ENCODE data around the gene FAM50A. TPM values are rescaled to one million over a fixed set of nuclear protein-coding genes. Genes with fewer than 3 reads are reported as not detected.

The FAM50A gene
- total RNA-seq, 6 experiments from 2014 or later: 77.3 to 103 (median 86.9) TPM

GRCh38 chrX:154449618-154450017 is 5.7 kb downstream of the FAM50A start:
- TF ChIP-seq, protein P1, sequence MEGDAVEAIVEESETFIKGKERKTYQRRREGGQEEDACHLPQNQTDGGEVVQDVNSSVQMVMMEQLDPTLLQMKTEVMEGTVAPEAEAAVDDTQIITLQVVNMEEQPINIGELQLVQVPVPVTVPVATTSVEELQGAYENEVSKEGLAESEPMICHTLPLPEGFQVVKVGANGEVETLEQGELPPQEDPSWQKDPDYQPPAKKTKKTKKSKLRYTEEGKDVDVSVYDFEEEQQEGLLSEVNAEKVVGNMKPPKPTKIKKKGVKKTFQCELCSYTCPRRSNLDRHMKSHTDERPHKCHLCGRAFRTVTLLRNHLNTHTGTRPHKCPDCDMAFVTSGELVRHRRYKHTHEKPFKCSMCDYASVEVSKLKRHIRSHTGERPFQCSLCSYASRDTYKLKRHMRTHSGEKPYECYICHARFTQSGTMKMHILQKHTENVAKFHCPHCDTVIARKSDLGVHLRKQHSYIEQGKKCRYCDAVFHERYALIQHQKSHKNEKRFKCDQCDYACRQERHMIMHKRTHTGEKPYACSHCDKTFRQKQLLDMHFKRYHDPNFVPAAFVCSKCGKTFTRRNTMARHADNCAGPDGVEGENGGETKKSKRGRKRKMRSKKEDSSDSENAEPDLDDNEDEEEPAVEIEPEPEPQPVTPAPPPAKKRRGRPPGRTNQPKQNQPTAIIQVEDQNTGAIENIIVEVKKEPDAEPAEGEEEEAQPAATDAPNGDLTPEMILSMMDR (IDR thresholded peaks at IDR 0.05): no peak
- H3K4me1 Mint-ChIP-seq (ENCODE audit: low read depth): peaks cover 6% of the 10 kb centered on the region; the same call in 1 of the 2 replicates
- no peak overlapping the region for H3K27ac Mint-ChIP-seq
- peaks cover 5% of the 10 kb centered on the region; the same call in 1 of the 2 replicates for H3K36me3 Mint-ChIP-seq (ENCODE audit: low read depth)
- H3K9me3 Mint-ChIP-seq: no peaks in the 10 kb centered on the region
- DNase-seq: no peak
- H3K27me3 Mint-ChIP-seq (ENCODE audit: insufficient read depth): peaks cover under 1% of the 10 kb centered on the region; the same call in 1 of the 2 replicates
- H3K4me3 Mint-ChIP-seq: no peak overlapping the region

GRCh38 chrX:154450312-154450711 is 6.4 kb downstream of the FAM50A start:
- no peak overlapping the region for H3K27ac Mint-ChIP-seq
- H3K27me3 Mint-ChIP-seq (ENCODE audit: insufficient read depth): peaks cover 2% of the 10 kb centered on the region; the same call in 1 of the 2 replicates
- no peak for DNase-seq
- H3K4me1 Mint-ChIP-seq (ENCODE audit: low read depth): peaks cover 6% of the 10 kb centered on the region; the same call in 1 of the 2 replicates
- TF ChIP-seq, protein P1 (IDR thresholded peaks at IDR 0.05): no peak
- H3K4me3 Mint-ChIP-seq: no peak overlapping the region
- H3K9me3 Mint-ChIP-seq: no peaks in the 10 kb centered on the region
- peaks cover 7% of the 10 kb centered on the region; the same call in 1 of the 2 replicates for H3K36me3 Mint-ChIP-seq (ENCODE audit: low read depth)

DNA sequence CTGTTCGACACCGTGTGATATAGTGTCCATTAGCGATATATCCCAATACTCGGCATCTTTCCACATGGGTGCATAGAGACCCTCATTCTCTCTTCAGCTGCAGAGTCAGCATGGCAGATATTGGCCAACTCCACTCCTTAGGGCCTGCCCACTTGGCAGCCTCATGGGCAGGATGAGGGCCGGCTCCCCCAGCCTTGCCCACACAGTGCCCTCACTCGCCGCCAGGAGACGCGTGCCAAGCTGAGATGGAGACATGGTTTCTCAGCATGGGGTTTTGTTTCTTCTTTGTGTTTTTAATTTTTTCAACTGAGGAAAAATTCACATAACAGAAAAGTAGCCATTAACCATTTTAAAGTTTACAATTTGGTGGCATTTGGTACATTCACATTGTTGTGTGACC is 8.9 kb downstream of the FAM50A start:
- DNase-seq: no peak
- no peak overlapping the region for H3K4me3 Mint-ChIP-seq
- peaks cover 3% of the 10 kb centered on the region; the same call in 1 of the 2 replicates for H3K27me3 Mint-ChIP-seq (ENCODE audit: insufficient read depth)
- H3K9me3 Mint-ChIP-seq: no peaks in the 10 kb centered on the region
- TF ChIP-seq, protein P1 (IDR thresholded peaks at IDR 0.05): no peak
- peaks cover 7% of the 10 kb centered on the region; the same call in 1 of the 2 replicates for H3K36me3 Mint-ChIP-seq (ENCODE audit: low read depth)
- no peak overlapping the region for H3K27ac Mint-ChIP-seq
- H3K4me1 Mint-ChIP-seq (ENCODE audit: low read depth): 0 out of 2 replicates have a peak, but pooled peaks cover 5% of the 10 kb centered on the region

DNA sequence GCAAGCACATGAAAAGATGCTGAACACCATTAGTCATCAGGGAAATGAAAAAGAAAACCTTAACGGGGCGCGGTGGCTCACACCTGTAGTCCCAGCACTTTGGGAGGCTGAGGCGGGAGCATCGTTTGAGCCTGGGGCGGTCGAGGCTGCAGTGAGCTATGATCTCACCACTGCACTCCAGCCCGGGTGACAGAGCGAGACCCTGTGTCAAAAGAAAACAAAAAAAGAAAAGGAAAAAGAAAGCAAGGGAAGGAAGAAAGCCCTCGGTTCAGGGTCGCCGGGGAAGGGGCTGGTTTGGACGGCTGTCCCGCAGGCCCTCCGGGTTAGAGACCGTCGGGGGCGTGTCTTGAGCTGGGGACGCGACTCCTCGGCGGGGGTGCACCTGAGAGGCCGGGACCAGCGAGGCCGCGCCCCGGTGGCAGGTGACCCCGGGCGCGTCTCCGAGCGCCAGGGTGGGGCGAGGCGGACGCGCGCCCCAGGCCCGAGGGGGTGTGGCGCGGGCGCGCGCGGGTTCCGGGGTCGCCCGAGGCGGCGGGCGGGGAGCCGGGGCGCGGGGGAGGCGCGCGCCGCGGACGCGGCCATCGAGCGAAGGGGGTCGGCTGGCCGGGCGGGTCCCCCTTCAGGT is 13.7 kb downstream of the FAM50A start:
- H3K9me3 Mint-ChIP-seq: no peaks in the 10 kb centered on the region

DNA sequence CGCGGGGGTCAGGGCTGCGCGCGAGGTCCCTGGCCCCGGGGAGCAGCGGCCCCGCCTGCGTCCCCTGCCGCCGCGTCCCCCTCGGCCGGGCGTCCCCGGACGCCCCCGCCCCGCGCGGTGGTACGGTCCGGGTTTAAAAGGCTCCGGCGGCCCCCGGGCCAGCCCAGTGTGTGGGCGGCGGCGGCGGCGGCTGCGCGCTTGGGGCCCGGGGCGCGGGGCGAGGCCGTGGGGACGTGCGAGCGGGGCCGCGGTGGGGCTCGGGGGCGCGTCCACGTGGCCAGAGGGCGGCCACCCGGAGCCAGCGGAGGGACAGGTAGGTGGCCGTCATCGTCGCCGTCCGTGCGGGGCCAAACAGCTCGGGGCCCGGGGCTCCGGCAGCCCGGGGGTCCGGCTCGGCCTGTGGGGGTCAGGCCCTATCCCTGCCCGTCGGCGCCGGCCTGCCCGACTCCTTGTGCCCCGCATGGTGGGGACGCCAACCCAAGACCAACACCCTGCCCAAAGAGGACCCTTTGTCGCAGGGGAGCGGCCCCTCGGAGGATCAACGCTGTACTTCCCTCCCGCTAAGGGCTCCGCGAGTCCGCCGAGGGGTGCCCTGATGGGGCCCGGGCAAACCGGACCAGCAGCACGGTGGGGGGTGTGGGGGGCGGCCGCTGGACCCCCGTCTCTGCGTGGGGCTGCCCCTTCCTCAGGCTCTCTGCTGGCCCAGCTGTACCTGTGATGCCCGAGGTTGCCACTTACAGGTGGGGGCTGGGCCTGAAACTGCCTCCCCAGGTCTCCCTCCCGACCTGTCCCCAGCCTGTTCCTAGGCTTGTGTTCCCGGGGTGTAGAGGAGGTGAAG is 14.4 kb downstream of the FAM50A start, which contains the start of gene PLXNA3:
PLXNA3 (plus strand) TSS at position 166 of the 838 bp plus-strand sequence. CDS start 1,903 bp downstream, outside the sequence.
- DNase-seq: no peak
- H3K27me3 Mint-ChIP-seq (ENCODE audit: insufficient read depth): peaks cover 5% of the 10 kb centered on the region
- H3K4me1 Mint-ChIP-seq (ENCODE audit: low read depth): 0 out of 2 replicates have a peak, but pooled peaks cover 5% of the 10 kb centered on the region
- peak within 1 kb of the TSS; percentile 92 for H3K4me3 Mint-ChIP-seq
- TF ChIP-seq, protein P1 (IDR thresholded peaks at IDR 0.05): no peak
- peak within 1 kb of the TSS; percentile 90 for H3K27ac Mint-ChIP-seq
- H3K9me3 Mint-ChIP-seq: no peaks in the 10 kb centered on the region
- peaks cover 7% of the 10 kb centered on the region; the same call in 1 of the 2 replicates for H3K36me3 Mint-ChIP-seq (ENCODE audit: low read depth)

More for the DNA sequence above, 13.7 kb downstream of the FAM50A start:
- H3K27ac Mint-ChIP-seq: peak overlapping the region; percentile 90
- H3K4me1 Mint-ChIP-seq (ENCODE audit: low read depth): 0 out of 2 replicates have a peak, but pooled peaks cover 5% of the 10 kb centered on the region
- H3K36me3 Mint-ChIP-seq (ENCODE audit: low read depth): peaks cover 7% of the 10 kb centered on the region; the same call in 1 of the 2 replicates
- H3K27me3 Mint-ChIP-seq (ENCODE audit: insufficient read depth): peaks cover 5% of the 10 kb centered on the region
- TF ChIP-seq, protein P1 (IDR thresholded peaks at IDR 0.05): no peak
- H3K4me3 Mint-ChIP-seq: peak overlapping the region; percentile 92
- no peak for DNase-seq

Measured in HFFc6 (cell line).